H1 (cell line): Measurements from ENCODE around the gene HIVEP3.

ENCODE experiments used
- BACH1 ChIP-seq: IDR thresholded peaks from 2 replicates; pipeline ENCODE4 v1.6.1; 2012; ENCODE audit warnings: low read length, improper control_type of control experiment
- CEBPB ChIP-seq: IDR thresholded peaks from 2 replicates; pipeline ENCODE4 v1.6.1; 2012; ENCODE audit warnings: low read depth, low read length
- EP300 ChIP-seq, 2 experiments: IDR thresholded peaks; 1 replicate in 1 of 2; 2 replicates in 1 of 2; pipeline ENCODE4 v1.6.1; 2011 to 2012; ENCODE audit warnings: low read depth in 2 of 2, low read length in 2 of 2, mild to moderate bottlenecking in 2 of 2, borderline replicate concordance in 1 of 2, inconsistent platforms in 1 of 2, moderate library complexity in 1 of 2
- EZH2 ChIP-seq: fragments of 200-600 bp; sonication (generic); IDR thresholded peaks from 2 replicates; pipeline ENCODE4 v1.7.1; 2012; ENCODE audit warnings: low read depth, mild to moderate bottlenecking, moderate library complexity, low read length, inconsistent platforms; ENCODE audit not compliant: severe bottlenecking
- GABPA ChIP-seq: IDR thresholded peaks from 2 replicates; pipeline ENCODE4 v1.6.1; 2011; ENCODE audit warnings: mild to moderate bottlenecking, low read length, moderate library complexity, borderline replicate concordance; ENCODE audit not compliant: insufficient read depth
- JUND ChIP-seq: IDR thresholded peaks from 2 replicates; pipeline ENCODE4 v1.6.1; 2011; ENCODE audit warnings: mild to moderate bottlenecking, improper control_type of control experiment, low read length
- POLR2A ChIP-seq, 2 experiments: IDR thresholded peaks; 1 replicate in 1 of 2; 2 replicates in 1 of 2; pipeline ENCODE4 v1.6.1; 2011; ENCODE audit warnings: low read depth in 2 of 2, low read length in 2 of 2, mild to moderate bottlenecking in 2 of 2; ENCODE audit errors: control extremely low read depth in 1 of 2
- POLR2AphosphoS5 ChIP-seq: IDR thresholded peaks from 2 replicates; pipeline ENCODE4 v1.6.1; 2011; ENCODE audit warnings: low read depth, low read length
- RAD21 ChIP-seq, 2 experiments: IDR thresholded peaks in 1 of 2; conservative IDR thresholded peaks in 1 of 2; 2 replicates each; pipeline ENCODE4 v1.6.1; 2011; ENCODE audit warnings: low read depth in 2 of 2, low read length in 2 of 2, improper control_type of control experiment in 1 of 2, inconsistent platforms in 1 of 2, mild to moderate bottlenecking in 1 of 2, moderate library complexity in 1 of 2
- RBBP5 ChIP-seq: IDR thresholded peaks from 2 replicates; pipeline ENCODE4 v1.7.1; 2012; ENCODE audit warnings: low read depth, mild to moderate bottlenecking, inconsistent platforms, low read length, moderate library complexity, borderline replicate concordance
- RXRA ChIP-seq: IDR thresholded peaks from 2 replicates; pipeline ENCODE4 v1.6.1; 2011; ENCODE audit warnings: low read depth, mild to moderate bottlenecking, low read length, moderate library complexity; ENCODE audit not compliant: insufficient read depth
- SAP30 ChIP-seq: fragments of 300-600 bp; sonication (generic); IDR thresholded peaks from 2 replicates; pipeline ENCODE4 v1.7.1; 2012; ENCODE audit warnings: low read length, moderate library complexity, mild to moderate bottlenecking, inconsistent platforms; ENCODE audit not compliant: insufficient read depth, insufficient replicate concordance
- SRF ChIP-seq: IDR thresholded peaks from 2 replicates; pipeline ENCODE4 v1.6.1; 2011; ENCODE audit warnings: mild to moderate bottlenecking, low read depth, low read length, moderate library complexity
- TF ChIP-seq, protein P1 (sequence below), 3 experiments: IDR thresholded peaks; 1 replicate in 2 of 3; 2 replicates in 1 of 3; pipeline versions ENCODE4 v1.5.1 to v1.6.1; 2011; ENCODE audit warnings: low read length in 3 of 3, mild to moderate bottlenecking in 3 of 3, inconsistent platforms in 2 of 3, low read depth in 1 of 3, moderate library complexity in 1 of 3; ENCODE audit not compliant: insufficient read depth in 1 of 3; ENCODE audit errors: control extremely low read depth in 1 of 3

DNA sequence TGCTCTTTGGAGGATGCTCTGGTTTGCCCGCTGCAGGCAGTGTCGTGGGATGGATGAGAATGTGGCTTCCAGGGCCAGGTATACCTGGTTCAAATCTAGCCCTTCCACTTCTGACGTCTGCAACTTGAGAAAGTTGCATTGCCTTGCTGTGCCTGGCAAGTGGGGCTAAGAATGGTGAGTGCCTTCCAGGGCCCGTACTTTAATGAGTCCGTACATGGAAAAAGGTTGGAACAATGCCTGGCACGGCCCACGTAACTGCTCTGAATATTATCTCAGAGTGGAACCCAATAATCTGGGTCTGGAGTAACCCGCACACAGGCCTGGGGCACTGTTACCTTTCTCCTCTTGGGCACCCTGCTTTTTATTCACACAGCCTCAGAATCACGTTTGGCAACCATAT, 287.6 kb downstream of the HIVEP3 start:
- TF ChIP-seq, protein P1, sequence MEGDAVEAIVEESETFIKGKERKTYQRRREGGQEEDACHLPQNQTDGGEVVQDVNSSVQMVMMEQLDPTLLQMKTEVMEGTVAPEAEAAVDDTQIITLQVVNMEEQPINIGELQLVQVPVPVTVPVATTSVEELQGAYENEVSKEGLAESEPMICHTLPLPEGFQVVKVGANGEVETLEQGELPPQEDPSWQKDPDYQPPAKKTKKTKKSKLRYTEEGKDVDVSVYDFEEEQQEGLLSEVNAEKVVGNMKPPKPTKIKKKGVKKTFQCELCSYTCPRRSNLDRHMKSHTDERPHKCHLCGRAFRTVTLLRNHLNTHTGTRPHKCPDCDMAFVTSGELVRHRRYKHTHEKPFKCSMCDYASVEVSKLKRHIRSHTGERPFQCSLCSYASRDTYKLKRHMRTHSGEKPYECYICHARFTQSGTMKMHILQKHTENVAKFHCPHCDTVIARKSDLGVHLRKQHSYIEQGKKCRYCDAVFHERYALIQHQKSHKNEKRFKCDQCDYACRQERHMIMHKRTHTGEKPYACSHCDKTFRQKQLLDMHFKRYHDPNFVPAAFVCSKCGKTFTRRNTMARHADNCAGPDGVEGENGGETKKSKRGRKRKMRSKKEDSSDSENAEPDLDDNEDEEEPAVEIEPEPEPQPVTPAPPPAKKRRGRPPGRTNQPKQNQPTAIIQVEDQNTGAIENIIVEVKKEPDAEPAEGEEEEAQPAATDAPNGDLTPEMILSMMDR (IDR thresholded peaks at IDR 0.05; ENCODE audit: control extremely low read depth in 1 of 3, insufficient read depth in 1 of 3, low read depth in 1 of 3, low read length in 3 of 3): no peak
- TF ChIP-seq RXRA: no peak
- TF ChIP-seq POLR2A (IDR thresholded peaks at IDR 0.05; ENCODE audit: control extremely low read depth in 1 of 2, low read depth in 2 of 2, low read length in 2 of 2): no peak
- TF ChIP-seq EP300 (IDR thresholded peaks at IDR 0.05; ENCODE audit: borderline replicate concordance in 1 of 2, low read depth in 2 of 2, low read length in 2 of 2): no peak
- TF ChIP-seq POLR2AphosphoS5: no peak
- no peak for TF ChIP-seq CEBPB
- no peak for TF ChIP-seq RAD21 (IDR thresholded peaks at IDR 0.05 in 1 of 2, conservative IDR thresholded peaks at IDR 0.05 in 1 of 2; ENCODE audit: low read depth in 2 of 2, low read length in 2 of 2)
- TF ChIP-seq BACH1: no peak
- TF ChIP-seq RBBP5: no peak
- TF ChIP-seq JUND: no peak
- no peak for TF ChIP-seq SAP30
- no peak for TF ChIP-seq GABPA
- no peak for TF ChIP-seq EZH2
- TF ChIP-seq SRF: no peak
